ENCODE measurements around the gene BCL2L15. TPM values are rescaled to one million over a fixed set of nuclear protein-coding genes. Genes with fewer than 3 reads are reported as not detected.
A peak's percentile ranks its signal among the peaks of the same experiment; 100 is the strongest.

BCL2L15 gene
- total RNA-seq, 6 experiments from 2014 or later = 0.41 to 0.59 TPM; not detected in 4

- Mint-ChIP-seq H3K36me3 (ENCODE audit: low read depth) (peaks cover 11% of the 10 kb centered on the region; the same call in 1 of the 2 replicates), H3K27me3 (ENCODE audit: insufficient read depth) (peaks cover 14% of the 10 kb centered on the region), H3K4me3 (no peak overlapping the region), H3K4me1 (ENCODE audit: low read depth) (peaks cover 71% of the 10 kb centered on the region), H3K27ac (no peak overlapping the region), H3K9me3 (no peaks in the 10 kb centered on the region)
- TF ChIP-seq CTCF (IDR thresholded peaks at IDR 0.05) = no peak
- DNase-seq = no peak
These were observed 46.6 kb upstream of the BCL2L15 start for GRCh38 chr1:113934006-113934405.

DNA sequence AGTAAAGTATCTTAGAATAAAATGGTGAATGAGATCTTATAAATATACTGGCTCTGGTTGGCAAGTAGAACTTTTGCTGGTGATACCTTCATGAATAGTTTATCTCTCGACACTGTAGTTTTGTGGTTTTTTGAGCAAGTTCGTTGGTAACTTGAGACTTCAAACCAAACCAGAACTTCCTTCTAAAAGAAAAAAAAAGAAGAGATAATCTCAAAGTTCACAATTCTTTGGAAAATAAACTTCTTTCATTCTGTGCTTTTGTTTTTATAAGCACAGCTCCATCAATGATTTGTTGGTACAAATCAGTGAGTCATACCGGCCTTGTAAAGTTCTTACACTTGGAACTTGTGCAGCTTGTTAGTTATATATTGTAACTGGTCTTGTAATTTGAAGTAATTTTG, 44.1 kb upstream of the BCL2L15 start:
- H3K27ac Mint-ChIP-seq = peak overlapping the region; percentile 100
- H3K27me3 Mint-ChIP-seq (ENCODE audit: insufficient read depth) = peaks cover 12% of the 10 kb centered on the region
- TF ChIP-seq CTCF (IDR thresholded peaks at IDR 0.05) = no peak
- peaks cover 63% of the 10 kb centered on the region for H3K4me1 Mint-ChIP-seq (ENCODE audit: low read depth)
- peak overlapping the region; percentile 97 for H3K4me3 Mint-ChIP-seq
- peaks cover 11% of the 10 kb centered on the region; the same call in 1 of the 2 replicates for H3K36me3 Mint-ChIP-seq (ENCODE audit: low read depth)
- DNase-seq = peak; percentile 65
- no peaks in the 10 kb centered on the region for H3K9me3 Mint-ChIP-seq

DNA sequence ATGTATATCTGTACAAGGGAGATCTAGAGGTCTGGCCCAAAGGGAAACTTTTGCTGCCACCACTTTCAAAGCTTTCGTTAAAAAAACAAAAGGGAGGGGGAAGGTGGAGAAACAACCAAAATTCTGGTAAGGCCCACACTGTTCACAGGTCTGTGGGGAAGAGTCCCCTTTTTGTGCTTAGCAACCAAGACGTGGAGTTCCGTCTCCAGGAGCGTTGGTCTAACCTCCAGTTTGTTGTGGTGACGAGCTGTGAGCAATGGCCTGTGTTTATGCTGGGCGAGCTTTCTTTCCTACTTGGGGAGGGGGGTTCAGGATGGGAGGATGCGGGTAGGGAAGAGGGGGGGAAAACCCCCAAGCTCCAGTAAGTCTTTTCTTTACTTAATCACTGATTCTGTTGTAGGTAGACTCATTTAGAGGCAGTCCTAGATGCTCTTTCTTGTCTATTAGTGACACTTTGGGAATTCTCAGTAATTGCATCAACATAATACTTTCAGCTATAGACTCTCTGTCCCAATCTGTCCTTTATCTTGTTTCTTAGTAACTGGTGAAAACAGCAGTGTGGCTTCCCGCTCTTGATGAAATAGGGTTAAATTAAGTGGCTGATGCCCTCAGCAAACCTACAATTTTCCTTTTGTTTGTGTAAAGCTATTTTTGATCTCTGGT, 43.2 kb upstream of the BCL2L15 start:
- TF ChIP-seq CTCF (IDR thresholded peaks at IDR 0.05) = no peak
- peak; percentile 82 for DNase-seq
- Mint-ChIP-seq H3K36me3 (ENCODE audit: low read depth) (peaks cover 11% of the 10 kb centered on the region; the same call in 1 of the 2 replicates), H3K9me3 (no peaks in the 10 kb centered on the region), H3K4me3 (peak overlapping the region; percentile 97), H3K27ac (peak overlapping the region; percentile 100), H3K4me1 (ENCODE audit: low read depth) (peaks cover 56% of the 10 kb centered on the region), H3K27me3 (ENCODE audit: insufficient read depth) (peaks cover 12% of the 10 kb centered on the region)

- peak; percentile 50 for DNase-seq
- Mint-ChIP-seq H3K27me3 (ENCODE audit: insufficient read depth) (peaks cover 13% of the 10 kb centered on the region), H3K27ac (peak overlapping the region; percentile 100), H3K9me3 (no peaks in the 10 kb centered on the region), H3K36me3 (ENCODE audit: low read depth) (peaks cover 11% of the 10 kb centered on the region; the same call in 1 of the 2 replicates), H3K4me1 (ENCODE audit: low read depth) (peaks cover 56% of the 10 kb centered on the region), H3K4me3 (peak overlapping the region; percentile 97)
- peak; percentile 57 for TF ChIP-seq CTCF (IDR thresholded peaks at IDR 0.05)
These were observed 42.5 kb upstream of the BCL2L15 start for GRCh38 chr1:113929750-113930498.

DNA sequence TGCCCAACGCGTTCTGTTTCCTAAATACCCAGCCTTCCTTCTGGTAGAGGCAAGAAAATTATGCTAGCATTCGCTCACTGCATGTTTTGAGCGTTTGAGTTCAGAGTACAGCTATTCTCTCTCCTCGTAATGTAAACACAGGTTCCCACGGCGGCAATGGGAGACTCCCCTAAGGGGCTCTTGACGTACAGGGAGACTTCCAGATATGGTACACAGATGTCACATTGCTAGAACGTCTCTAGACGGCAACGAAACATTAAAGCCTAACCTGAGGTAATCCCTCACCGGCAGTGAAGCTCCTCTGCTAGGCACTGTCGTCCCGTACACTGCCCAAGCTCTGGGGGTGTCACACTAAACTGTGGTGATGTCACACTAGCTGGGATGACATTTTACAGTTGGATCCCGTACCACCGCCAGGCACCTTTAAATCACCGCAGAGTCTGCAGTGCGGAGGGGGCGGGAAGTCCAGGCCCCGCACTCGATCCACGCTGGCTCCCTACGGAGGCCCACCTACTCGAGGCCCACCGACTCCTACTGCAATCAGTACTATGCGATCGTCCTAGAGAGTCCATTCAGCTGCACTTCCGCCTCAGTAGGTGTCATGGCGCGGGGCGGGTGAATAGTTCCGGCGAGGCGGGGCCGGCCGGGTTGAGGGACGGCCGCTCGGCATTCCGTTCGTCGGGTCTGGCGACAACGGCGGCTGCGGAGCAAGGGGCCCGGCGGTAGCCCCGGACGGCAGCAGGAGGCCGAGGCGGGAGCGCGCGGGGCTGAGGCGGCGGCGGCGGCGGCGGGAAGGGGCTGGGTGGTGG, 41.8 kb upstream of the BCL2L15 start, which contains the start of gene HIPK1:
Gene HIPK1, plus strand, starts transcription at position 384 of the 809 bp plus-strand sequence.
- Mint-ChIP-seq H3K27me3 (ENCODE audit: insufficient read depth) (peaks cover 17% of the 10 kb centered on the region), H3K4me3 (peak within 1 kb of the TSS; percentile 99), H3K27ac (peak within 1 kb of the TSS; percentile 100), H3K4me1 (ENCODE audit: low read depth) (peaks cover 54% of the 10 kb centered on the region), H3K36me3 (ENCODE audit: low read depth) (peaks cover 10% of the 10 kb centered on the region; the same call in 1 of the 2 replicates), H3K9me3 (no peaks in the 10 kb centered on the region)
- peak; percentile 84 for DNase-seq
- no peak for TF ChIP-seq CTCF (IDR thresholded peaks at IDR 0.05)
